Testis (tissue), 2 donors: ENCODE measurements around the gene ZNF488.

ENCODE experiments used
- CTCF ChIP-seq, 3 experiments: fragments of 450-650 bp in 2 of 3; fragments of 200-600 bp in 1 of 3; sonication (generic) in 1 of 3; IDR thresholded peaks; one replicate each; pipeline ENCODE4 v1.5.1; 2016 to 2019; ENCODE audit warnings: antibody characterized with exemption in 3 of 3, mild to moderate bottlenecking in 2 of 3, moderate library complexity in 1 of 3
- POLR2A ChIP-seq: fragments of 450-650 bp; IDR thresholded peaks from one replicate; pipeline ENCODE4 v1.6.1; 2017; ENCODE audit warnings: antibody characterized with exemption, mild to moderate bottlenecking, moderate library complexity

DNA sequence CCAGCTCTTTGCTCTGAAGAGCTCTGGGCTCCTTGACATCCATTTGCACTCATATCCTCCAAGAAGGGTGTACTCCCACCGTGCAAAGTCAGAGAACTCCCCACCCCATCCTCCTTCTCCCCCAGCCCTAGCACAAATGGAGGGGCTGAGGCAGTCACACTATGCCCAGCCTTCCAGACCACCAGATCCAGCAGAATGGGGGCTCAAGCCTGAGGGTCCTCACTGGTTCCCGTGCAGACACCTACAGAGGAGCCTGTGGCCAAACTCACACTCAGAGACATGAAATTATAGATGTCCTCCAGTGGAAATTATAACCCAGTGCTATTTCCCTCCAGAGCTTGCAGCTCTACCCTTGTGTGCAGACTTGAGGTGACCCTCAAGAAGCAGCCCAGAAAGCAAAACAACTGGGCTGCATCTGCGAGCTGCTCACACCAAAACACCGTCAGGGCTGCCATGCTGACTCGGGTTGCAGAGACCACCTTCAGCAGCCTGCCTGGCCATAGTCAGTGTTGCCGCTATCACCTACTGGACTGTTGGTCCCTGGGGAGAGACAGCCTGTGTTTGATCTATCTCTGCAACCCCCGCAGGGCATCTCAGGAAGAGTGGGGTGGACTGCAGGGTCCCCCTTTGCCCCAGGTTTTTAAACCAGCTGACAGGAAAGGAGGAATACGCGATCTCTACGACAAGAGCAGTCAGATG lies 7.4 kb downstream of the ZNF488 start:
- TF ChIP-seq CTCF (IDR thresholded peaks at IDR 0.05) = no peak
- no peak for TF ChIP-seq POLR2A
